ENCODE data around the gene TCF12. TPM values are rescaled to one million over a fixed set of nuclear protein-coding genes. Genes with fewer than 3 reads are reported as not detected.
A peak's percentile ranks its signal among the peaks of the same experiment; 100 is the strongest.

TCF12 gene
- total RNA-seq, 4 donors from 2014 or later = 105 to 446 (median 180) TPM

DNA sequence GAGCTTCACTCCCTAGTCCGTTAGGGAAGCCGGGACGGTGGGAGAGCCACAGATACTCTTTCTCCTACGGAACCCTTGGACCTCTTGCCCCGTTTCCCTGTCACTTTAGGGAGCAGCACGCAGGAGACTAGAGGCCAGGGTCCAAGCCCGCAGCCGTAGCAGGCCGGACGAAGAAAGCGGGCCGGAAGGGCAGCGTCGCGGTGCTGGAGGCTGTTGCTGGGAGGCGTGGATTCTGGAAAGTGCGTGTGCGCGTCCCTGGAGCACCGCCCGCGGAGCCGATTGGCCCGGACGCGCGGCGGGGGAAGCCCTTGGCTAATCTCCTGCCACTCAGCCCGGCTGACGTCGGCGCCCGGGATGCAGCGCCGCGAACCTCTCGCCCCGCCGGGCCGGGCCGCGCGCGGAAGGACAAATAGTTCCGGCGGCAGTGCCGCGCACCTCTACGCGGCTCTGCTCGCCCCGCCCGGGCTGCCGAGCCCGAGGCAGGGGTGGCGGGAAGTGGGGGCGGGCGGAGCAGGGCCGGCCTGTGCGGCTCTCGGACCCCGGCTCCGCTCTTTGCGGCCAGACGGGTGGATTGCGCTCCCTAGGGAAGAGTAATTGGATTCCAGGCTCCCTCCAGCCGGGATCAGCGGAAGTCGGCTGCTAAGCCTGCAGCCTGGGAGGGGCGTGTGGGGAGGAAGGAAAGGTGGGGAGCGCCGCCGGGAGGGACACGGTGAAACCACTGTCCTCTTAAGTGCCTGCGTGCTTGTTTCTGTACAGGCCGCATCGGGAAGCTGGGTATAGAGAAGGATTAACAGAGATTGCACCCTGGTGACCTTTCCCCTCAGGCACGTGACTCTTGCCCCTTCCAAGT lies 31.3 kb upstream of the TCF12 start:
- peak; percentile 95 for DNase-seq
- Histone ChIP-seq H3K27me3 (no peaks in the 10 kb centered on the region), H3K4me1 (peaks cover 11 to 22% (median 17%) of the 10 kb centered on the region in 4 donors), H3K9me3 (no peaks in the 10 kb centered on the region), H3K4me3 (peak overlapping the region; percentile 64 to 82 (median 66)), H3K36me3 (no peaks in the 10 kb centered on the region), H3K27ac (peak overlapping the region; percentile 97 to 99 (median 98))
- 1% methylated on average over 29 of the region's 78 CpGs; no CpG with 5 or more reads in 1 of the 2 donors for WGBS, 2 donors (ENCODE audit: low coverage in 1 of 2)
- in situ Hi-C loops (cut with MboI; ENCODE audit: low pct_ligation_motif_present in 1 of 4, low pct_unique_long_range_greater_than_20kb in 1 of 4, low sequenced_read_pairs in 3 of 4) (loop anchor here in 1 of 4 donors (25.0 kb wide), 1 partner anchor 425 kb away; no protein-coding TSS in a partner anchor), intact Hi-C loops (cut with DNase I; ENCODE audit: low total_unique reads) (loop anchor here (2.0 kb wide), 1 partner anchor 32 kb away; the partner anchor contains the start of gene TCF12)
- TF ChIP-seq, protein P1, sequence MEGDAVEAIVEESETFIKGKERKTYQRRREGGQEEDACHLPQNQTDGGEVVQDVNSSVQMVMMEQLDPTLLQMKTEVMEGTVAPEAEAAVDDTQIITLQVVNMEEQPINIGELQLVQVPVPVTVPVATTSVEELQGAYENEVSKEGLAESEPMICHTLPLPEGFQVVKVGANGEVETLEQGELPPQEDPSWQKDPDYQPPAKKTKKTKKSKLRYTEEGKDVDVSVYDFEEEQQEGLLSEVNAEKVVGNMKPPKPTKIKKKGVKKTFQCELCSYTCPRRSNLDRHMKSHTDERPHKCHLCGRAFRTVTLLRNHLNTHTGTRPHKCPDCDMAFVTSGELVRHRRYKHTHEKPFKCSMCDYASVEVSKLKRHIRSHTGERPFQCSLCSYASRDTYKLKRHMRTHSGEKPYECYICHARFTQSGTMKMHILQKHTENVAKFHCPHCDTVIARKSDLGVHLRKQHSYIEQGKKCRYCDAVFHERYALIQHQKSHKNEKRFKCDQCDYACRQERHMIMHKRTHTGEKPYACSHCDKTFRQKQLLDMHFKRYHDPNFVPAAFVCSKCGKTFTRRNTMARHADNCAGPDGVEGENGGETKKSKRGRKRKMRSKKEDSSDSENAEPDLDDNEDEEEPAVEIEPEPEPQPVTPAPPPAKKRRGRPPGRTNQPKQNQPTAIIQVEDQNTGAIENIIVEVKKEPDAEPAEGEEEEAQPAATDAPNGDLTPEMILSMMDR (IDR thresholded peaks at IDR 0.05) = no peak
- TF ChIP-seq POLR2AphosphoS5 (IDR thresholded peaks at IDR 0.05) (peak; percentile 79 to 92 (median 90)), POLR2A (IDR thresholded peaks at IDR 0.05) (peak; percentile 91), EP300 (IDR thresholded peaks at IDR 0.05; ENCODE audit: low read depth) (no peak)

DNA sequence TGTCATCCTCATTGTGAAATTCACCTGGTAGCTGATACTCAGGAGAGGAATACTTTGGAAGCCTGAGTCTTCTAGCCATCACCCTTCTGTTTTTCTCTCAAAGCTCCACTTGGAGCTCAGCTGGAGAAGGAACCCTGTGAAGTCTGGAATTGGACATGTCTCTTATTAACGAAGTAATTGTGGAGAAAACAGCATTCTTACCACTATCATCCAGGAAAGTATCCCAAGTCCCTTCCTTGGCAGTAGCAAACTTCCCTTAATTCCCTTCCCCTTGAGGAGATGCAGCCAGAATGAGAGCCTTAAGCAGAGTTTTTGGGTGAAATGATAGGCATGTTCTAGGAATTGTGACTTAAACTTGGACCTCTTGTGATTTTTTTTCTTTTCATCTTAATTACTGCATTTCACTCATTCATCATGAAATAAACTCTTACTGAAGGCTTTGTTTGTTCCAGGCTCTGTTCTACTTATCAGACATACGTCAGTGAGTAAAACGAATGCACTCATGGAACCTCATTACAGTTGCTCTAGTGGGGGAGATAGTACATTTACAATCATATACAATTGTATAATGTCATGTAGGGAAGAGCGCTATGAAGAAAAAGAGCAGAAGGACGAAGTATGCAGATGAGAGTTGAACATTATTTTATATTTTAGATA lies 30.5 kb upstream of the TCF12 start:
- DNase-seq = no peak
- Histone ChIP-seq H3K4me3 (peak overlapping the region; percentile 64 to 82 (median 66)), H3K4me1 (peaks cover 11 to 22% (median 17%) of the 10 kb centered on the region in 4 donors), H3K9me3 (no peaks in the 10 kb centered on the region), H3K27me3 (no peaks in the 10 kb centered on the region), H3K36me3 (no peaks in the 10 kb centered on the region), H3K27ac (peak overlapping the region; percentile 97 to 99 (median 98))
- intact Hi-C loops (cut with DNase I; ENCODE audit: low total_unique reads) = loop anchor here (2.0 kb wide), 1 partner anchor 31 kb away; the partner anchor contains the start of gene TCF12
- WGBS, 2 donors (ENCODE audit: low coverage in 1 of 2) = 46 to 52% methylated on average over 5 of the region's 5 CpGs
- TF ChIP-seq, protein P1 (IDR thresholded peaks at IDR 0.05) = no peak
- no peak for TF ChIP-seq POLR2A (IDR thresholded peaks at IDR 0.05)
- in situ Hi-C loops (cut with MboI; ENCODE audit: low pct_ligation_motif_present in 1 of 4, low pct_unique_long_range_greater_than_20kb in 1 of 4, low sequenced_read_pairs in 3 of 4) = loop anchor here in 1 of 4 donors (25.0 kb wide), 1 partner anchor 424 kb away; no protein-coding TSS in a partner anchor

DNA sequence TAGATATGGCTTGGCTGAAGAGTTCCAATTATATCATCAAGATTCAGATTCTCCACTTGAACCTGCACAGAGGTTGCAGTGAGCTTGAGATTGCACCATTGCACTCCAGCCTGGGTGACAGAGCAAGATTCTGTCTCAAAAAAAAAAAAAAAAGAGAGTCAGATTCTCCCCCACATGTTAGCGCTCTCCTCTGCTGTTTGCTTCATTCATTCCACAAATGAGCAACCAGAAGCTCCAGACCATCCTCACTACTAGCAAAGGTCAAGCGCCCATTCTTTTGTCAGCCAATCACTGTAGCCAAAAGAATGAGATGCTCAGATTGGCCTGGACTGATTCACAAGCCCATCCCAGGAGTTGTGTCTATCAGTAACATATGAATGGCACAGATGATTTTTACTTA lies 28.4 kb upstream of the TCF12 start:
- no peak overlapping the region for H3K27ac ChIP-seq
- DNase-seq = no peak
- H3K27me3 ChIP-seq = no peaks in the 10 kb centered on the region
- no peak for TF ChIP-seq EP300 (IDR thresholded peaks at IDR 0.05; ENCODE audit: low read depth)
- TF ChIP-seq POLR2A (IDR thresholded peaks at IDR 0.05) = no peak
- no peak for TF ChIP-seq POLR2AphosphoS5 (IDR thresholded peaks at IDR 0.05)
- no peaks in the 10 kb centered on the region for H3K36me3 ChIP-seq
- intact Hi-C loops (cut with DNase I; ENCODE audit: low total_unique reads) (no loop called here), in situ Hi-C loops (cut with MboI; ENCODE audit: low pct_ligation_motif_present in 1 of 4, low pct_unique_long_range_greater_than_20kb in 1 of 4, low sequenced_read_pairs in 3 of 4) (loop anchor here in 1 of 4 donors (25.0 kb wide), 1 partner anchor 422 kb away; no protein-coding TSS in a partner anchor)
- peaks cover 11 to 22% (median 17%) of the 10 kb centered on the region in 4 donors for H3K4me1 ChIP-seq
- no peaks in the 10 kb centered on the region for H3K9me3 ChIP-seq
- 100% methylated on average over 2 of the region's 2 CpGs for WGBS, 2 donors (ENCODE audit: low coverage in 1 of 2)
- no peak overlapping the region for H3K4me3 ChIP-seq

DNA sequence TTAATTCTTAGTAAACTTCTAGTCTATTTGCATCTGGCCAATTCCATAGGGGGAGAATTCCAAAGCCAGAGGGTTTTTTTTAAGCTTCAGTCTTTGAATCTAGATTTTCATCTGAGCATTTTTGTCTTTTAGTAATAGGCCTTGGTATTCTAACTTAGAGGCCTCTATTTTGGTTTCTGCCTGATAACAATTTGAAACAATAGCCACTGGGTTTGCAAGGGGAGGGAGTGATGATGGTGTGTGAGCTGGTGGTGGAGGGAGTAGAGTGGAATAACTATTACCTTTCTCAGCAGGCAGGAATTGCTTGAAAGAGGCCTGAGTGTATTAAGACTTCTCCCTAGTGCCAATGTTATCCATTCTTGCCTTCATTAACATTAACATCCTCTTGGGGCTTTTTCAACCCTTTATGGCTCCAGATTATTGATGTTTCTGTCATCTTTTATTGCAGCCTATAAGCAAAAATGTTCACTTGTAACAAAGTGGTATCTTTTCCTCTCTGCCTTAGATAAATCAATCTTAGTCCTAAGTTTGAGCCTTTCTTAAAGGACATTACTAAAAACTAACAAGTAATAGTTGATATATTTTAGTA lies 26.5 kb upstream of the TCF12 start:
- intact Hi-C loops (cut with DNase I; ENCODE audit: low total_unique reads) = no loop called here
- TF ChIP-seq EP300 (IDR thresholded peaks at IDR 0.05; ENCODE audit: low read depth) (no peak), POLR2A (IDR thresholded peaks at IDR 0.05) (no peak), POLR2AphosphoS5 (IDR thresholded peaks at IDR 0.05) (no peak)
- TF ChIP-seq, protein P1 (IDR thresholded peaks at IDR 0.05) = no peak
- Histone ChIP-seq H3K4me3 (no peak overlapping the region), H3K27ac (no peak overlapping the region), H3K4me1 (peaks cover 6 to 15% (median 10%) of the 10 kb centered on the region in 4 donors), H3K36me3 (no peaks in the 10 kb centered on the region), H3K27me3 (no peaks in the 10 kb centered on the region), H3K9me3 (no peaks in the 10 kb centered on the region)
- no peak for DNase-seq
- in situ Hi-C loops (cut with MboI; ENCODE audit: low pct_ligation_motif_present in 1 of 4, low pct_unique_long_range_greater_than_20kb in 1 of 4, low sequenced_read_pairs in 3 of 4) = loop anchor here in 1 of 4 donors (25.0 kb wide), 1 partner anchor 420 kb away; no protein-coding TSS in a partner anchor

Data from transverse colon (tissue), 4 donors.